Measurements from ENCODE around the gene DGCR8. TPM values are rescaled to one million over a fixed set of nuclear protein-coding genes. Genes with fewer than 3 reads are reported as not detected.

DGCR8 gene
- total RNA-seq, 1 donor from 2014 or later = 29.1 TPM

DNA sequence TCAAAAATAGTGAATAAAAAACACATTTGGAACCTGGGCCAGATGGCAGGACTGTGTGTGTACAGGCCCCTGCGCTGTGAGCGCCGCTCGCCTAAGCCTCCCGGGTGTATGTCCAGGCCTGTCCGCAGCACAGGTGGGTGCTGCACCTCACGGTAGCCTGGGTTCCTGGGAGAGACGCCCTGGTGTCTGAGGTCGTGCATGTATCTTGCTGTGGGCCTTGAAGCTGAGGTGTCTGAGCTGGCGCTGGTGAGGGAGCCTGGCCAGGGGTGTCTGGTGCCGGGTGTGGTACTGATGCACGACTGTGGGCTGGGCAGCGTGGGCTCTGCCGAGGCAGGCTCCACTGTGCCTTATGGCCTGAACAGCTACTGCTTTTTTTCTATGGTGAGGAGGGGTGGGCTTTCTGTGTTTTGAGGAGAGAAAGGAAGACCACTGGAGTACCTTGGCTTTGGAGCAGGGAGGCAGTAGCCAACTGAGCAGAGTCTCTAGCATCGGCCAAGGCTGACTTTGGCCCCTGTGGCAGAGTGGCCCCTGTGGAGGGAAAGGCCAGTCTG, 47.4 kb downstream of the DGCR8 start:
- peaks cover 64% of the 10 kb centered on the region for H4K20me1 ChIP-seq (ENCODE audit: low read depth)
- H2AFZ ChIP-seq (replicated peaks) = no peak overlapping the region
- DNase-seq (ENCODE audit: low spot score) = no peak
- H3K9me3 ChIP-seq (ENCODE audit: low read depth) = no peaks in the 10 kb centered on the region
- H3K4me3 ChIP-seq = no peak overlapping the region
- no peak overlapping the region for H3K4me2 ChIP-seq
- peaks cover 28% of the 10 kb centered on the region for H3K79me2 ChIP-seq (ENCODE audit: low read depth)
- H3K4me3 Mint-ChIP-seq = no peak overlapping the region
- no peak overlapping the region for H3K9ac ChIP-seq
- H3K27me3 ChIP-seq = no peaks in the 10 kb centered on the region
- TF ChIP-seq EZH2phosphoT487 (IDR thresholded peaks at IDR 0.05) (no peak), EZH2 (IDR thresholded peaks at IDR 0.05) (no peak)
- TF ChIP-seq, protein P1, sequence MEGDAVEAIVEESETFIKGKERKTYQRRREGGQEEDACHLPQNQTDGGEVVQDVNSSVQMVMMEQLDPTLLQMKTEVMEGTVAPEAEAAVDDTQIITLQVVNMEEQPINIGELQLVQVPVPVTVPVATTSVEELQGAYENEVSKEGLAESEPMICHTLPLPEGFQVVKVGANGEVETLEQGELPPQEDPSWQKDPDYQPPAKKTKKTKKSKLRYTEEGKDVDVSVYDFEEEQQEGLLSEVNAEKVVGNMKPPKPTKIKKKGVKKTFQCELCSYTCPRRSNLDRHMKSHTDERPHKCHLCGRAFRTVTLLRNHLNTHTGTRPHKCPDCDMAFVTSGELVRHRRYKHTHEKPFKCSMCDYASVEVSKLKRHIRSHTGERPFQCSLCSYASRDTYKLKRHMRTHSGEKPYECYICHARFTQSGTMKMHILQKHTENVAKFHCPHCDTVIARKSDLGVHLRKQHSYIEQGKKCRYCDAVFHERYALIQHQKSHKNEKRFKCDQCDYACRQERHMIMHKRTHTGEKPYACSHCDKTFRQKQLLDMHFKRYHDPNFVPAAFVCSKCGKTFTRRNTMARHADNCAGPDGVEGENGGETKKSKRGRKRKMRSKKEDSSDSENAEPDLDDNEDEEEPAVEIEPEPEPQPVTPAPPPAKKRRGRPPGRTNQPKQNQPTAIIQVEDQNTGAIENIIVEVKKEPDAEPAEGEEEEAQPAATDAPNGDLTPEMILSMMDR (IDR thresholded peaks at IDR 0.05) = no peak
- H3K36me3 ChIP-seq = no peaks in the 10 kb centered on the region
- peaks cover 61% of the 10 kb centered on the region for H3F3A ChIP-seq (ENCODE audit: low read depth)
- H3K36me3 Mint-ChIP-seq = peaks cover 13% of the 10 kb centered on the region
- H3K27me3 Mint-ChIP-seq (ENCODE audit: insufficient read depth, low read depth) = peaks cover 5% of the 10 kb centered on the region
- peaks cover 2% of the 10 kb centered on the region for H3K4me1 ChIP-seq
- H3K4me1 Mint-ChIP-seq = peaks cover 4% of the 10 kb centered on the region
- no peak overlapping the region for H3K27ac Mint-ChIP-seq
- no peaks in the 10 kb centered on the region for H3K9me3 Mint-ChIP-seq
- peak overlapping the region; percentile 63 for H3K27ac ChIP-seq

DNA sequence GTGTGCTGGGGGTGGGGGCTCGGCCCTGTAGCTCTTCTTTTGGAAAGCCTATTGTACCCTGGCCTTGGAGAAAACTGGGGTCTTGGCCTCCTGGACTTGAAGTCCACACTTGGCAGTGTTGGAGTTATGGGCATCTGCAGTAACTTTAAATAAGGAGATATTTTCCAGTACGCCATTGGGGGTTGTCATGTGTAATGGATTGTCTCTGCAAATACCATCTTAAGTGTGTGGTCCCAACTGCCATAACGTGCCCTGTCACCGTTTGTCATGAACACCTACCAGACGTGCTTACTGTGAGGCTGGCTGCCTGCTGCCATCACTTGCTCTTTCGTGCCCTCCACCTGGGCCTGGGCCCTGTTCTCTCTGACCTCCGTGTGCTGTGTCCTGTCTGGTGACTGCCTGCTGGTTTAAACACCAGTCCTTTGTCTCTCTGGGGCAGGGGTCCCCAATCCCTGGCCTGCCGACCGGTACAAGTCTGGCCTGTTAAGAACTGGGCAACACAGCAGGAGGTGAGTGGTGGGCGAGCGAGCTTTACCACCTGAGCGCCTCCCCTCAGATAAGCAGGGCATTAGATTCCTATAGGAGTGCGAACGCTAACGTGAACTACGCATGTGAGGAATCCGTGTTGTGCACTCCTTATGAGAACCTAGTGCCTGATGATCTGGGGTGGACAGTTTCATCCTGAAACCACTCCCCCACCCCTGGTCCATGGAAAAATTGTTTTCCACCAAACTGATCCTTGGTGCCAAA, 48.0 kb downstream of the DGCR8 start:
- Histone ChIP-seq H3K9ac (no peak overlapping the region), H4K20me1 (ENCODE audit: low read depth) (peaks cover 67% of the 10 kb centered on the region), H3K4me3 (no peak overlapping the region), H3K4me1 (peaks cover 8% of the 10 kb centered on the region), H3K27me3 (no peaks in the 10 kb centered on the region), H3K9me3 (ENCODE audit: low read depth) (no peaks in the 10 kb centered on the region), H3K27ac (peak overlapping the region; percentile 63), H3K79me2 (ENCODE audit: low read depth) (peaks cover 28% of the 10 kb centered on the region), H3K36me3 (no peaks in the 10 kb centered on the region), H3K4me2 (no peak overlapping the region), H2AFZ (replicated peaks) (no peak overlapping the region), H3F3A (ENCODE audit: low read depth) (peaks cover 61% of the 10 kb centered on the region)
- Mint-ChIP-seq H3K4me1 (peaks cover 9% of the 10 kb centered on the region), H3K4me3 (no peak overlapping the region), H3K27me3 (ENCODE audit: insufficient read depth, low read depth) (peaks cover 5% of the 10 kb centered on the region), H3K9me3 (no peaks in the 10 kb centered on the region), H3K36me3 (peaks cover 13% of the 10 kb centered on the region), H3K27ac (no peak overlapping the region)
- TF ChIP-seq, protein P1 (IDR thresholded peaks at IDR 0.05) = no peak
- TF ChIP-seq EZH2phosphoT487 (IDR thresholded peaks at IDR 0.05) (no peak), EZH2 (IDR thresholded peaks at IDR 0.05) (no peak)
- DNase-seq (ENCODE audit: low spot score) = no peak

DNA sequence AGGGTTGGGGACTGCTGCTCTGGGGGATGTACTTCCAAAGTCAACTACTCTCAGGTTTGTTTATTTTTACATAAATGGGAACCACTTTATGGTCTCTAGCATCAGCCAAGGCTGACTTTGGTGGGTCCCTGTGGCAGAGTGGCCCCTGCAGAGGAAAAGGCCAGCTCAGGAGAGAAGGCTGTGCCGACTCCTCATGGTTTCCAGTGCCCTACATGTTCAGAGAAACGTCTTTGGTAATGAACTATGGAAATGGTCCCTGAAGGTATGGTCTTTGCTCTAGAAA, 48.5 kb downstream of the DGCR8 start:
- Histone ChIP-seq H4K20me1 (ENCODE audit: low read depth) (peaks cover 65% of the 10 kb centered on the region), H3K4me3 (no peak overlapping the region), H3K9me3 (ENCODE audit: low read depth) (no peaks in the 10 kb centered on the region), H3K79me2 (ENCODE audit: low read depth) (peaks cover 28% of the 10 kb centered on the region), H3K9ac (no peak overlapping the region), H3K36me3 (no peaks in the 10 kb centered on the region), H3K4me1 (peaks cover 8% of the 10 kb centered on the region), H3K27me3 (no peaks in the 10 kb centered on the region), H3F3A (ENCODE audit: low read depth) (peaks cover 61% of the 10 kb centered on the region), H3K27ac (peak overlapping the region; percentile 63), H2AFZ (replicated peaks) (no peak overlapping the region), H3K4me2 (no peak overlapping the region)
- Mint-ChIP-seq H3K9me3 (no peaks in the 10 kb centered on the region), H3K36me3 (peaks cover 13% of the 10 kb centered on the region), H3K27ac (no peak overlapping the region), H3K4me3 (no peak overlapping the region), H3K4me1 (peaks cover 13% of the 10 kb centered on the region), H3K27me3 (ENCODE audit: insufficient read depth, low read depth) (peaks cover 5% of the 10 kb centered on the region)
- TF ChIP-seq EZH2 (IDR thresholded peaks at IDR 0.05) = no peak
- TF ChIP-seq EZH2phosphoT487 (IDR thresholded peaks at IDR 0.05) = no peak
- TF ChIP-seq, protein P1 (IDR thresholded peaks at IDR 0.05) = no peak
- no peak for DNase-seq (ENCODE audit: low spot score)

All from neural progenitor cell (in vitro differentiated cells).